Endothelial cell of umbilical vein (primary cell): ENCODE results near the gene XRCC6. TPM values are rescaled to one million over a fixed set of nuclear protein-coding genes. Genes with fewer than 3 reads are reported as not detected.

ENCODE experiments used
- BruUV-seq: library from RNA; stranded (reverse); fragments of 400-500 nt; replicated peaks from 2 replicates; lab custom pipeline; 2021; lab: Mats Ljungman, UMichigan
- CTCF ChIA-PET: fragments of 300-600, 350-600 bp; sonication (Branson Sonifier 250); formaldehyde crosslinking; loops from one replicate; lab custom pipeline; 2021; ENCODE audit warnings: antibody characterized with exemption, inconsistent platforms; lab: Charles Lee
- POLR2A ChIA-PET: fragments of 300-600, 350-600 bp; sonication (Branson Sonifier 250); formaldehyde crosslinking; loops from one replicate; lab custom pipeline; 2021; ENCODE audit warnings: antibody characterized with exemption, inconsistent platforms; lab: Charles Lee
- DNase-seq: peaks from one replicate; pipeline ENCODE4 v3.0.0-alpha.2; 2011; ENCODE audit warnings: low read depth, low spot score
- FAIRE-seq: peaks from 2 replicates; lab custom pipeline; 2011; peaks lifted over from hg19 to GRCh38; lab: Jason Lieb, UNC
- H2AFZ ChIP-seq: 2 replicates; pipeline ENCODE4 v1.6.0; 2012; ENCODE audit warnings: low read depth, low read length, control low read depth, inconsistent platforms
- H3K27ac ChIP-seq: 2 replicates; pipeline ENCODE4 v1.5.1; 2011; ENCODE audit warnings: low read depth, mild to moderate bottlenecking, control low read depth, low read length, moderate library complexity; ENCODE audit not compliant: insufficient read depth
- H3K27me3 ChIP-seq, 2 experiments: 2 replicates each; pipeline versions ENCODE4 v1.6.0 to v1.6.1; 2011; ENCODE audit warnings: low read length in 2 of 2, mixed read lengths in 1 of 2; ENCODE audit not compliant: control insufficient read depth in 2 of 2, insufficient read depth in 2 of 2
- H3K36me3 ChIP-seq, 2 experiments: 2 replicates in 1 of 2; 3 replicates in 1 of 2; pipeline ENCODE4 v1.5.1; 2011; ENCODE audit warnings: low read length in 2 of 2, mild to moderate bottlenecking in 1 of 2, moderate library complexity in 1 of 2; ENCODE audit not compliant: control insufficient read depth in 2 of 2, insufficient read depth in 2 of 2; ENCODE audit errors: extremely low read depth in 1 of 2
- H3K4me1 ChIP-seq: 3 replicates; pipeline ENCODE4 v1.5.1; 2011; ENCODE audit warnings: mild to moderate bottlenecking, low read length; ENCODE audit not compliant: control insufficient read depth, insufficient read depth; ENCODE audit errors: extremely low read depth
- H3K4me2 ChIP-seq: 2 replicates; pipeline ENCODE4 v1.6.1; 2011; ENCODE audit warnings: low read length, control low read depth, mixed read lengths; ENCODE audit not compliant: insufficient read depth
- H3K4me3 ChIP-seq, 3 experiments: fragments of 200-600 bp in 1 of 3; sonication (generic), shearing (Covaris generic) in 1 of 3; replicated peaks in 1 of 3; 2 replicates each; pipeline ENCODE4 v1.5.1; 2011 to 2016; ENCODE audit warnings: control low read depth in 3 of 3, low read length in 3 of 3, mild to moderate bottlenecking in 2 of 3, inconsistent platforms in 1 of 3, low read depth in 1 of 3, moderate library complexity in 1 of 3; ENCODE audit not compliant: insufficient read depth in 1 of 3
- H3K79me2 ChIP-seq: 2 replicates; pipeline ENCODE4 v1.6.0; 2012; ENCODE audit warnings: low read length, inconsistent platforms; ENCODE audit not compliant: control insufficient read depth, insufficient read depth
- H3K9ac ChIP-seq: replicated peaks from 2 replicates; pipeline ENCODE3; 2011; ENCODE audit warnings: low read length, control low read depth; ENCODE audit not compliant: insufficient read depth; ENCODE audit errors: extremely low read depth
- H3K9me1 ChIP-seq: replicated peaks from 3 replicates; pipeline ENCODE4 v1.6.0; 2011; ENCODE audit warnings: mild to moderate bottlenecking, low read length; ENCODE audit not compliant: control insufficient read depth, insufficient read depth; ENCODE audit errors: extremely low read depth
- H3K9me3 ChIP-seq: replicated peaks from 2 replicates; pipeline ENCODE4 v1.5.1; 2012; ENCODE audit warnings: low read length, inconsistent platforms; ENCODE audit not compliant: control insufficient read depth, insufficient read depth
- H4K20me1 ChIP-seq: replicated peaks from 2 replicates; pipeline ENCODE3; 2011; ENCODE audit warnings: mild to moderate bottlenecking, low read length; ENCODE audit not compliant: control insufficient read depth, insufficient read depth; ENCODE audit errors: extremely low read depth
- EZH2 ChIP-seq: IDR thresholded peaks from 2 replicates; pipeline ENCODE4 v1.6.1; 2012; ENCODE audit warnings: borderline replicate concordance, low read depth, mild to moderate bottlenecking, moderate library complexity, low read length, inconsistent platforms; ENCODE audit not compliant: severe bottlenecking
- FOS ChIP-seq: IDR thresholded peaks from 2 replicates; pipeline ENCODE4 v1.6.1; 2011; ENCODE audit warnings: mild to moderate bottlenecking, low read length, moderate library complexity, borderline replicate concordance; ENCODE audit not compliant: insufficient read depth
- GATA2 ChIP-seq: IDR thresholded peaks from 2 replicates; pipeline ENCODE4 v1.7.0; 2011; ENCODE audit warnings: low read depth, mild to moderate bottlenecking, moderate library complexity, mixed read lengths, low read length; ENCODE audit not compliant: insufficient read length, insufficient read depth
- JUN ChIP-seq: IDR thresholded peaks from 2 replicates; pipeline ENCODE4 v1.6.1; 2011; ENCODE audit warnings: borderline replicate concordance, low read depth; ENCODE audit not compliant: insufficient read length, insufficient read depth
- MYC ChIP-seq: IDR thresholded peaks from one replicate; pipeline ENCODE4 v1.6.1; 2011; ENCODE audit warnings: mild to moderate bottlenecking, low read depth, low read length
- POLR2A ChIP-seq: IDR thresholded peaks from 2 replicates; pipeline ENCODE4 v1.6.1; 2012; ENCODE audit warnings: low read depth, mild to moderate bottlenecking, control low read depth, low read length
- POLR2AphosphoS5 ChIP-seq: IDR thresholded peaks from 2 replicates; pipeline ENCODE4 v1.6.1; 2012; ENCODE audit warnings: low read depth, mild to moderate bottlenecking, control low read depth, low read length, moderate library complexity; ENCODE audit not compliant: insufficient read depth
- dilution Hi-C: fragments of 300-500 bp; cut with MboI; formaldehyde crosslinking; loops from one replicate; pipeline ENCODE4 v1.15.0; 2019; ENCODE audit warnings: low sequenced_read_pairs; ENCODE audit not compliant: extremely low pct_ligation_motif_present
- intact Hi-C: fragments of 100-400 bp; cut with micrococcal nuclease; formaldehyde crosslinking; loops from one replicate; pipeline ENCODE4 v1.10.0; 2022
- polyA plus RNA-seq, 4 experiments: library from polyadenylated mRNA; depleted of rRNA in 3 of 4; stranded (reverse) in 3 of 4; unstranded in 1 of 4; fragments of >200 nt; gene quantifications; 2 replicates each; pipeline versions ENCODE4 v1.2.1 to v1.2.3, GENCODE V29; 2011 to 2012; ENCODE audit warnings: missing spikeins in 1 of 4
- total RNA-seq: library from RNA; stranded (reverse); gene quantifications from 2 replicates; pipeline ENCODE4 v1.2.3, GENCODE V29; 2021
- TF ChIP-seq, protein P1 (sequence below), 2 donors: IDR thresholded peaks; 1 replicate in 1 of 2; 2 replicates in 1 of 2; pipeline ENCODE4 v1.5.1; 2011; ENCODE audit warnings: low read length in 2 of 2, mild to moderate bottlenecking in 2 of 2, moderate library complexity in 2 of 2, control low read depth in 1 of 2, inconsistent platforms in 1 of 2, low read depth in 1 of 2; ENCODE audit not compliant: insufficient read depth in 1 of 2; ENCODE audit errors: extremely low read depth in 1 of 2
- TF ChIP-seq, protein P2 (sequence below): IDR thresholded peaks from 2 replicates; pipeline ENCODE4 v1.6.1; 2011; ENCODE audit not compliant: insufficient read depth, insufficient read length

XRCC6 gene
- total and polyA plus RNA-seq, 2 donors (not counting 3 experiments of a cell fraction or from before 2014, with no cell fraction given) = 117 to 309 TPM

DNA sequence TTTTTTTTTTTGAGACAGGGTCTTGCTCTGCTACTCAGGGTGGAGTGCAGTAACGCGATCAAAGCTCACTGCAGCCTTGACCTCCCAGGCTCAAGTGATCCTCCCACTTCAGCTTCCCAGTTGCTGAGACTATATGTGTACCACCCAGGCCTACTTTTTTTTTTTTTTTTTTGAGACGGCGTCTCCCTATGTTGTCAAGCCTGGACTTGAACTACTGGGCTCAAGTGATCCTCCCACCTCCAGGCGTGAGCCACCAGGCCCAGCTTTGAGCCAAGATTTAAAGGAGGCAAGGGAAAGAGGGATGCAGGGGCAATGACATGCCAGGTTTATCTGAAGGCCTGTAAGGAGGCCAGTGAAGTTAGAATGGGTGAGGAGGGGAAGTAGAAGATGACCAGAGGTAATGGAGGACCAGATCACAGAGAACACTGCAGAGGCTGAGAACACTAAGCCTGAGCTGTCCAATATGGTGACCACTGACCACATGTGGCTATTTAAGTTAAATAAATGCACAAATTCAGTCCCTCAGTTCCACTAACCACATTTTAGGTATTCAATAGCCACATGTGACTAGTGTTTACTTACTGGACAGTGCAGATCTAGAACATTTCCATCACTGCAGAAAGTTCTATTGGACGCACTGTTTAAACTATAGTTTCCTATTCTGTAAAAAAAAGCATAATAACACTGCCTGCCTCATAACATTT lies 8.3 kb upstream of the XRCC6 start:
- BruUV-seq = no TSS peak
- ChIA-PET CTCF (interaction anchor here (1.5 kb wide), 1 partner anchor 16 kb away, joined by 3 read pairs; no protein-coding TSS in a partner anchor), POLR2A (interaction anchor here (0.7 kb wide), 1 partner anchor 23 kb away, joined by 4 read pairs; the partner anchor contains the start of gene PMM1)
- H4K20me1 ChIP-seq = no peaks in the 10 kb centered on the region
- H3K27ac ChIP-seq = no peak overlapping the region
- no peaks in the 10 kb centered on the region for H3K9me3 ChIP-seq
- H3K79me2 ChIP-seq = peaks cover 41% of the 10 kb centered on the region
- no peaks in the 10 kb centered on the region for H3K9me1 ChIP-seq
- H3K36me3 ChIP-seq = no peaks in the 10 kb centered on the region
- no peak overlapping the region for H3K4me2 ChIP-seq
- no peak for TF ChIP-seq EZH2
- TF ChIP-seq, protein P1, sequence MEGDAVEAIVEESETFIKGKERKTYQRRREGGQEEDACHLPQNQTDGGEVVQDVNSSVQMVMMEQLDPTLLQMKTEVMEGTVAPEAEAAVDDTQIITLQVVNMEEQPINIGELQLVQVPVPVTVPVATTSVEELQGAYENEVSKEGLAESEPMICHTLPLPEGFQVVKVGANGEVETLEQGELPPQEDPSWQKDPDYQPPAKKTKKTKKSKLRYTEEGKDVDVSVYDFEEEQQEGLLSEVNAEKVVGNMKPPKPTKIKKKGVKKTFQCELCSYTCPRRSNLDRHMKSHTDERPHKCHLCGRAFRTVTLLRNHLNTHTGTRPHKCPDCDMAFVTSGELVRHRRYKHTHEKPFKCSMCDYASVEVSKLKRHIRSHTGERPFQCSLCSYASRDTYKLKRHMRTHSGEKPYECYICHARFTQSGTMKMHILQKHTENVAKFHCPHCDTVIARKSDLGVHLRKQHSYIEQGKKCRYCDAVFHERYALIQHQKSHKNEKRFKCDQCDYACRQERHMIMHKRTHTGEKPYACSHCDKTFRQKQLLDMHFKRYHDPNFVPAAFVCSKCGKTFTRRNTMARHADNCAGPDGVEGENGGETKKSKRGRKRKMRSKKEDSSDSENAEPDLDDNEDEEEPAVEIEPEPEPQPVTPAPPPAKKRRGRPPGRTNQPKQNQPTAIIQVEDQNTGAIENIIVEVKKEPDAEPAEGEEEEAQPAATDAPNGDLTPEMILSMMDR (IDR thresholded peaks at IDR 0.05; ENCODE audit: extremely low read depth in 1 of 2, insufficient read depth in 1 of 2, low read depth in 1 of 2, low read length in 2 of 2) = no peak
- no peak for TF ChIP-seq POLR2AphosphoS5
- TF ChIP-seq JUN = no peak
- no peak for TF ChIP-seq MYC
- no peak for TF ChIP-seq POLR2A
- no peak for TF ChIP-seq FOS
- TF ChIP-seq, protein P2, sequence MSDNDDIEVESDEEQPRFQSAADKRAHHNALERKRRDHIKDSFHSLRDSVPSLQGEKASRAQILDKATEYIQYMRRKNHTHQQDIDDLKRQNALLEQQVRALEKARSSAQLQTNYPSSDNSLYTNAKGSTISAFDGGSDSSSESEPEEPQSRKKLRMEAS = no peak
- no peak for TF ChIP-seq GATA2
- H3K9ac ChIP-seq = no peak overlapping the region
- H3K4me1 ChIP-seq = no peaks in the 10 kb centered on the region
- dilution Hi-C loops = no loop called here
- no peak overlapping the region for H3K4me3 ChIP-seq
- H3K27me3 ChIP-seq = no peaks in the 10 kb centered on the region
- intact Hi-C loops = no loop called here
- DNase-seq (no peak), FAIRE-seq (no peak)
- no peak overlapping the region for H2AFZ ChIP-seq
